ES-I3 (cell line): ENCODE results near the gene NRTN.
"Not testable (repeated sequence)": the region's sequence is repeated elsewhere in the genome, so short reads cannot be mapped to it uniquely, and the experiment has no call there.

ENCODE experiments used
- H3K36me3 ChIP-seq: 2 replicates; pipeline ENCODE4 v1.6.1; 2013; ENCODE audit warnings: mild to moderate bottlenecking, low read length, control low read depth, moderate library complexity; ENCODE audit not compliant: insufficient read depth
- H3K4me1 ChIP-seq: 2 replicates; pipeline ENCODE4 v1.6.1; 2013; ENCODE audit warnings: mild to moderate bottlenecking, control low read depth, low read length; ENCODE audit not compliant: insufficient read depth
- H3K9ac ChIP-seq: 2 replicates; pipeline ENCODE4 v1.6.1; 2013; ENCODE audit warnings: low read depth, mild to moderate bottlenecking, low read length, moderate library complexity
- H3K9me3 ChIP-seq: 2 replicates; pipeline ENCODE4 v1.6.1; 2013; ENCODE audit warnings: mild to moderate bottlenecking, low read length, moderate library complexity; ENCODE audit not compliant: control insufficient read depth, insufficient read depth

The NRTN gene

GRCh38 chr19:5804516-5805461 is at the start of gene NRTN:
NRTN (plus strand) TSS chr19:5805067; CDS start chr19:5824166, 19,099 bp downstream.
- peak within 1 kb of the TSS; percentile 65; the same call in 1 of the 2 replicates for H3K9ac ChIP-seq
- H3K9me3 ChIP-seq = 0 out of 2 replicates have a peak, but pooled peaks cover 4% of the 10 kb centered on the region
- H3K4me1 ChIP-seq = peaks cover 5% of the 10 kb centered on the region; the same call in 1 of the 2 replicates
- no peaks in the 10 kb centered on the region for H3K36me3 ChIP-seq

GRCh38 chr19:5762608-5763217 is 42.2 kb upstream of the NRTN start:
- Histone ChIP-seq H3K9ac (no peak overlapping the region), H3K36me3 (no peaks in the 10 kb centered on the region), H3K9me3 (no peaks in the 10 kb centered on the region), H3K4me1 (no peaks in the 10 kb centered on the region)

- Histone ChIP-seq H3K4me1 (no peaks in the 10 kb centered on the region), H3K36me3 (no peaks in the 10 kb centered on the region), H3K9me3 (no peaks in the 10 kb centered on the region), H3K9ac (no peak overlapping the region)
Measured at GRCh38 chr19:5765220-5765619, 39.6 kb upstream of the NRTN start.

- Histone ChIP-seq H3K9ac (no peak overlapping the region), H3K36me3 (no peaks in the 10 kb centered on the region), H3K4me1 (no peaks in the 10 kb centered on the region), H3K9me3 (no peaks in the 10 kb centered on the region)
Measured at GRCh38 chr19:5767949-5768348, 36.9 kb upstream of the NRTN start.

- H3K4me1 ChIP-seq = no peaks in the 10 kb centered on the region
- H3K9me3 ChIP-seq = no peaks in the 10 kb centered on the region; the same call in 1 of the 2 replicates
- no peak overlapping the region for H3K9ac ChIP-seq
- H3K36me3 ChIP-seq = no peaks in the 10 kb centered on the region
Measured at GRCh38 chr19:5772416-5772815, 32.5 kb upstream of the NRTN start.

- no peaks in the 10 kb centered on the region for H3K4me1 ChIP-seq
- H3K36me3 ChIP-seq = no peaks in the 10 kb centered on the region
- H3K9me3 ChIP-seq = no peaks in the 10 kb centered on the region; the same call in 1 of the 2 replicates
- H3K9ac ChIP-seq = no peak overlapping the region
Measured at GRCh38 chr19:5773276-5773675, 31.6 kb upstream of the NRTN start.

- Histone ChIP-seq H3K36me3 (no peaks in the 10 kb centered on the region), H3K9me3 (no peaks in the 10 kb centered on the region; the same call in 1 of the 2 replicates), H3K4me1 (no peaks in the 10 kb centered on the region), H3K9ac (no peak overlapping the region)
Measured at GRCh38 chr19:5774921-5775320, 29.9 kb upstream of the NRTN start.

- Histone ChIP-seq H3K36me3 (no peaks in the 10 kb centered on the region), H3K9ac (no peak overlapping the region), H3K9me3 (no peaks in the 10 kb centered on the region; the same call in 1 of the 2 replicates), H3K4me1 (no peaks in the 10 kb centered on the region)
Measured at GRCh38 chr19:5775668-5776309, 29.1 kb upstream of the NRTN start.

- no peaks in the 10 kb centered on the region for H3K4me1 ChIP-seq
- no peaks in the 10 kb centered on the region for H3K36me3 ChIP-seq
- H3K9me3 ChIP-seq = no peaks in the 10 kb centered on the region; the same call in 1 of the 2 replicates
- no peak overlapping the region for H3K9ac ChIP-seq
Measured at GRCh38 chr19:5778402-5778801, 26.5 kb upstream of the NRTN start.

GRCh38 chr19:5780916-5781315 is 24.0 kb upstream of the NRTN start:
- H3K36me3 ChIP-seq, H3K9ac ChIP-seq, H3K4me1 ChIP-seq, H3K9me3 ChIP-seq: not testable (repeated sequence)

- Histone ChIP-seq H3K36me3 (no peaks in the 10 kb centered on the region; the same call in 1 of the 2 replicates), H3K9me3 (no peaks in the 10 kb centered on the region), H3K9ac (no peak overlapping the region), H3K4me1 (no peaks in the 10 kb centered on the region)
Measured at GRCh38 chr19:5782322-5782721, 22.5 kb upstream of the NRTN start.

- Histone ChIP-seq H3K9me3 (no peaks in the 10 kb centered on the region), H3K36me3 (no peaks in the 10 kb centered on the region; the same call in 1 of the 2 replicates), H3K4me1 (no peaks in the 10 kb centered on the region), H3K9ac (no peak overlapping the region)
Measured at GRCh38 chr19:5782945-5783919, 21.6 kb upstream of the NRTN start.

- no peaks in the 10 kb centered on the region for H3K9me3 ChIP-seq
- no peaks in the 10 kb centered on the region; the same call in 1 of the 2 replicates for H3K36me3 ChIP-seq
- H3K9ac ChIP-seq = no peak within 1 kb of the TSS
Measured at GRCh38 chr19:5784581-5785147, 20.2 kb upstream of the NRTN start, which contains the start of gene PRR22. PRR22 (minus strand) TSS chr19:5784746; CDS start chr19:5784660, 86 bp downstream.

More at GRCh38 chr19:5784581-5785147, 20.2 kb upstream of the NRTN start, which contains the start of gene PRR22:
- no peaks in the 10 kb centered on the region for H3K4me1 ChIP-seq
